Endodermal cell (in vitro differentiated cells): ENCODE data around the gene SESN1. TPM values are rescaled to one million over a fixed set of nuclear protein-coding genes. Genes with fewer than 3 reads are reported as not detected.

Experiments
- DNase-seq: peaks from one replicate; pipeline ENCODE4 v3.0.0-alpha.2; 2017
- H3K27ac ChIP-seq: 2 replicates; pipeline ENCODE4 v1.5.1; 2013; ENCODE audit warnings: mild to moderate bottlenecking, low read depth, low read length, moderate library complexity
- H3K27me3 ChIP-seq: 2 replicates; pipeline ENCODE4 v1.6.1; 2013; ENCODE audit warnings: mild to moderate bottlenecking, low read length, moderate library complexity; ENCODE audit not compliant: insufficient read depth, control insufficient read depth, poor library complexity, severe bottlenecking
- H3K36me3 ChIP-seq: 2 replicates; pipeline ENCODE4 v1.7.0; 2013; ENCODE audit warnings: mild to moderate bottlenecking, low read length, moderate library complexity; ENCODE audit not compliant: control insufficient read depth, insufficient read depth
- H3K4me1 ChIP-seq: one replicate; pipeline ENCODE4 v1.7.0; 2013; ENCODE audit warnings: low read length; ENCODE audit not compliant: control insufficient read depth, insufficient read depth
- H3K4me3 ChIP-seq: 2 replicates; pipeline ENCODE4 v1.5.1; 2013; ENCODE audit warnings: mild to moderate bottlenecking, low read length, moderate library complexity
- H3K9ac ChIP-seq: 2 replicates; pipeline ENCODE4 v1.6.1; 2013; ENCODE audit warnings: mild to moderate bottlenecking, low read length, moderate library complexity; ENCODE audit not compliant: poor library complexity, severe bottlenecking; ENCODE audit errors: extremely low read depth
- H3K9me3 ChIP-seq: 2 replicates; pipeline ENCODE4 v1.6.1; 2013; ENCODE audit warnings: mild to moderate bottlenecking, low read length, moderate library complexity; ENCODE audit not compliant: control insufficient read depth
- H3K27ac Mint-ChIP-seq: 2 replicates; pipeline ENCODE4 v1.8.0; 2020; ENCODE audit warnings: mixed read lengths
- H3K27me3 Mint-ChIP-seq: 2 replicates; pipeline ENCODE4 v1.8.0; 2021; ENCODE audit warnings: mild to moderate bottlenecking, mixed read lengths; ENCODE audit not compliant: insufficient read depth
- H3K36me3 Mint-ChIP-seq: 2 replicates; pipeline ENCODE4 v1.8.0; 2020; ENCODE audit warnings: low read depth, mixed read lengths
- H3K4me1 Mint-ChIP-seq: 2 replicates; pipeline ENCODE4 v1.8.0; 2020; ENCODE audit warnings: mixed read lengths
- H3K4me3 Mint-ChIP-seq: 2 replicates; pipeline ENCODE4 v1.8.0; 2020; ENCODE audit warnings: mild to moderate bottlenecking, moderate library complexity, mixed read lengths
- H3K9me3 Mint-ChIP-seq: 2 replicates; pipeline ENCODE4 v1.8.0; 2020; ENCODE audit warnings: mild to moderate bottlenecking, mixed read lengths
- CTCF ChIP-seq: fragments of 200-600 bp; sonication (generic); conservative IDR thresholded peaks from 2 replicates; pipeline ENCODE4 v1.5.0; 2021; ENCODE audit warnings: antibody characterized with exemption, mild to moderate bottlenecking
- WGBS, 2 experiments: methylation state at CpG; one replicate each; pipeline versions ENCODE4 v1.1.5 to v1.1.7; 2013; ENCODE audit warnings: missing lambda C conversion rate in 2 of 2, mixed read lengths in 1 of 2; ENCODE audit not compliant: insufficient coverage in 1 of 2, insufficient read length in 1 of 2; 5-methylcytosine and 5-hydroxymethylcytosine counted together
- total RNA-seq, 2 donors: library from RNA; stranded (reverse); fragmentation: NEBNext Ultra II Directional in 1 of 2; extraction: Animal tissue kit (Norgen Biotek cat#: 25700) in 1 of 2; gene quantifications; 2 replicates in 1 of 2; 3 replicates in 1 of 2; pipeline ENCODE4 v1.2.1, GENCODE V29; 2021

Gene SESN1
- total RNA-seq, 2 donors from 2014 or later: 7.5 to 13.1 TPM

DNA sequence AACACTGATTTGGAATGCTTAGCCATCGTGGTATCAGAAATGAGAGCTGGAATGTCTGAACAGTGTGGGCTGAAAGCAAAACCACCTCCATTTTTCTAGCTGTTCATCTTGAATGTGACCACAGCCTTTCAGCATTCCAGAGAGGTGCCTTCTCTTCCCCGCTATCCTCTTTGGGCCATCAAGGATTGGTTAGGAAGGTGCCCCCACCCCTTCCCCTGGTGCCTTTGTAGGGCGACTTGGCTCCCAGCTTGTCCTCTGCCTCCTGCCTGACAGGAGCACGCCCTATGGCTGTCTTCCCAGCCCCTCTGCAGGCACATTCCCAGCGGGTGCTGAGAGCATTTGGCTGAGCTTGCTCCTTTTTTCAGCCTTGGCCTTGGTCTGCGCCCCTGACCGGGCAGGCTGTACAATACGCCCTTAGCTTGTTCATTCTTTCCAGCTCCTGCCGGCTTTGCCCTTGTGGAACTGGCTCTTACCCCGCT lies 148.9 kb downstream of the SESN1 start:
- Mint-ChIP-seq H3K4me1 (peaks cover 8% of the 10 kb centered on the region), H3K9me3 (no peaks in the 10 kb centered on the region), H3K27me3 (peaks cover 2% of the 10 kb centered on the region), H3K36me3 (no peaks in the 10 kb centered on the region), H3K4me3 (no peak overlapping the region), H3K27ac (no peak overlapping the region)
- 85 to 88% methylated on average over 10 of the region's 10 CpGs for WGBS, 2 experiments
- Histone ChIP-seq H3K9ac (no peak overlapping the region), H3K4me3 (no peak overlapping the region), H3K9me3 (no peaks in the 10 kb centered on the region), H3K27me3 (no peaks in the 10 kb centered on the region), H3K27ac (no peak overlapping the region), H3K4me1 (peaks cover 4% of the 10 kb centered on the region), H3K36me3 (no peaks in the 10 kb centered on the region)
- DNase-seq: peak; percentile 69
- TF ChIP-seq CTCF: no peak

DNA sequence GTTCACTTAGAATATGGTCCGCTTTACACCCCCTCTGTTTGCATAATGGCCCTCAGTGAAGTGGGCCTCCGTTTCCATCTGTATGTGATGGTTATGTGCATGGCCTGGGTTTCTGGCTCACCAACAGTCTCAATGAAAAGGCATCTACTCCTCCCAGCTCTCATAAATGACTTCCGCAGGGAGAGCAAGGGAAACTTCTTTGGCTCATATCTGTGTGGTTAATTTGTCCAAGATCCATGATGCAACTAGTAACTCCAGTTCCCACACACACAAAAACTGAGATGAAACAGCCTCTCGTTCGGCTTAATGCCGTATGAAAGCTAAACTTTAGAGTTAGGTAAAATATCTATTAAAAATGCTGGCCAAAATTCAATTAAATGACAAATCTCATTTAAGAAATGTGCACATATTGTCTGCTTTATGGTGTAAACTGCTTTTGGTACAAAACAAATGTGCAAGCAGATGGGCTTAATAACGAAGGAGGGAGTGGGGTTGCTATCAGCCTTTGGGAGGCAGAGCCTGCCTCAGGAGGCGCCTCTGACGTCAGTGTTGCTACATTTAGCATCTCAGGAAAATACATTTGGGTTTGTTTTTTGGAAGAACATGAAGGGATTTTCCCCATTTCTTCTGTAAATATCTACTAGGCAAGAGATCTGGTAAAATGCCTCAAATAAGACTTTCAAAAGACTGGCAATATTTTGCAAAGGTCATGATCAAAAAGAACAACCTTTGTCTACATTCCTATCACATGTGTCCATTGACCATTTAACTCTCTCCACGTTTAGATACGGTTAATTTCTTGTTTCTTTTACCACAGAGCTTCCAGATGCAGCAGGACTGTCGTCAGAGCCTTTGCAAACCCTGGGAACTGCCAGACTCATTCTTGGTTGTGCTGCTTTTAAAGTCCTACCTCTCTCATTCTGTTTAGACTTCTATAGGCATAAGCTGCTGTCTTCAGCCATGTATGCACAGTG lies 149.7 kb downstream of the SESN1 start:
- Histone ChIP-seq H3K9me3 (no peaks in the 10 kb centered on the region), H3K9ac (no peak overlapping the region), H3K4me3 (no peak overlapping the region), H3K4me1 (peaks cover 4% of the 10 kb centered on the region), H3K36me3 (no peaks in the 10 kb centered on the region), H3K27me3 (no peaks in the 10 kb centered on the region), H3K27ac (no peak overlapping the region)
- Mint-ChIP-seq H3K9me3 (no peaks in the 10 kb centered on the region), H3K36me3 (no peaks in the 10 kb centered on the region), H3K4me1 (peaks cover 8% of the 10 kb centered on the region), H3K27ac (no peak overlapping the region), H3K4me3 (no peak overlapping the region), H3K27me3 (peaks cover 2% of the 10 kb centered on the region)
- 84 to 87% methylated on average over 6 to 12 of the region's 12 CpGs for whole genome bisulfite sequencing, 2 experiments
- no peak for TF ChIP-seq CTCF
- DNase-seq: no peak

- TF ChIP-seq CTCF: no peak
- peaks cover 4% of the 10 kb centered on the region for H3K4me1 ChIP-seq
- peaks cover 6% of the 10 kb centered on the region for H3K9me3 ChIP-seq
- no peak overlapping the region for H3K4me3 Mint-ChIP-seq
- H3K27me3 Mint-ChIP-seq: peaks cover 2% of the 10 kb centered on the region
- WGBS, 2 experiments: 82 to 88% methylated on average over 1 of the region's 1 CpG
- H3K36me3 Mint-ChIP-seq: peaks cover 4% of the 10 kb centered on the region
- no peaks in the 10 kb centered on the region for H3K36me3 ChIP-seq
- H3K27ac ChIP-seq: no peak overlapping the region
- no peak overlapping the region for H3K27ac Mint-ChIP-seq
- H3K4me1 Mint-ChIP-seq: peaks cover 8% of the 10 kb centered on the region
- H3K9me3 Mint-ChIP-seq: peaks cover 2% of the 10 kb centered on the region
- H3K9ac ChIP-seq: no peak overlapping the region
- DNase-seq: no peak
- H3K27me3 ChIP-seq: no peaks in the 10 kb centered on the region
- no peak overlapping the region for H3K4me3 ChIP-seq
Observed at GRCh38 chr6:108944071-108944470, 150.6 kb downstream of the SESN1 start.
